HG03521 (cell line): ENCODE results near the gene AMH.

Experiments used
- ATAC-seq: cut with Tn5 transposase; IDR thresholded peaks from one replicate; pipeline ENCODE4 v1.9.1; 2021; ENCODE audit warnings: mild to moderate bottlenecking, moderate library complexity; ENCODE audit not compliant: unreplicated experiment

The AMH gene

GRCh38 chr19:2247433-2248101 is 1.6 kb upstream of the AMH start:
- no peak for ATAC-seq

- ATAC-seq = no peak
Observed at GRCh38 chr19:2248136-2249009, 750 bp upstream of the AMH start.

GRCh38 chr19:2249880-2250765 is 1.0 kb downstream of the AMH start:
- ATAC-seq = no peak

GRCh38 chr19:2250766-2251105 is 1.6 kb downstream of the AMH start:
- ATAC-seq = no peak

GRCh38 chr19:2251106-2252054 is 2.3 kb downstream of the AMH start:
- no peak for ATAC-seq

GRCh38 chr19:2252055-2252796 is 3.1 kb downstream of the AMH start:
- ATAC-seq = no peak

GRCh38 chr19:2252797-2253105 is 3.6 kb downstream of the AMH start:
- no peak for ATAC-seq

- no peak for ATAC-seq
Observed at GRCh38 chr19:2253106-2254063, 4.3 kb downstream of the AMH start.

GRCh38 chr19:2254064-2254872 is 5.1 kb downstream of the AMH start:
- ATAC-seq = no peak

- ATAC-seq = no peak
Observed at GRCh38 chr19:2255112-2255845, 6.2 kb downstream of the AMH start.

GRCh38 chr19:2255982-2256685 is 7.0 kb downstream of the AMH start, which contains the start of gene JSRP1:
Gene JSRP1, minus strand, starts transcription at chr19:2256417. Its CDS starts 1,103 bp downstream, at chr19:2255314.
- ATAC-seq = no peak

GRCh38 chr19:2259336-2259735 is 10.2 kb downstream of the AMH start:
- no peak for ATAC-seq

GRCh38 chr19:2260341-2260805 is 11.2 kb downstream of the AMH start:
- ATAC-seq = no peak

- no peak for ATAC-seq
Observed at GRCh38 chr19:2261438-2262172, 12.5 kb downstream of the AMH start.

- ATAC-seq = no peak
Observed at GRCh38 chr19:2266183-2266993, 17.3 kb downstream of the AMH start.
